GM12874 (cell line): Measurements from ENCODE around the gene TAF5.

Experiments
- CTCF ChIP-seq: IDR thresholded peaks from 2 replicates; pipeline ENCODE4 v1.5.1; 2011; ENCODE audit warnings: low read depth, mild to moderate bottlenecking, control low read depth, low read length, moderate library complexity; ENCODE audit not compliant: insufficient read depth

Gene TAF5

GRCh38 chr10:103353281-103353680 lies 14.5 kb upstream of the TAF5 start:
- no peak for TF ChIP-seq CTCF

GRCh38 chr10:103355906-103356599 lies 11.7 kb upstream of the TAF5 start:
- no peak for TF ChIP-seq CTCF

GRCh38 chr10:103367379-103367781 lies 396 bp upstream of the TAF5 start:
- no peak for TF ChIP-seq CTCF

GRCh38 chr10:103373544-103373943 lies 5.8 kb downstream of the TAF5 start:
- no peak for TF ChIP-seq CTCF

- TF ChIP-seq CTCF: no peak
Measured at GRCh38 chr10:103374263-103374662, 6.5 kb downstream of the TAF5 start.

GRCh38 chr10:103382769-103383168 lies 15.0 kb downstream of the TAF5 start:
- TF ChIP-seq CTCF: no peak

GRCh38 chr10:103394180-103394579 lies 26.4 kb downstream of the TAF5 start:
- no peak for TF ChIP-seq CTCF
